Panc1 (cell line): ENCODE results near the gene DEFB129.

Experiments used
- POLR2AphosphoS5 ChIP-seq: IDR thresholded peaks from 2 replicates; pipeline ENCODE4 v1.6.1; 2012; ENCODE audit warnings: mild to moderate bottlenecking, low read depth, low read length, moderate library complexity
- REST ChIP-seq, 2 experiments: IDR thresholded peaks; 2 replicates each; pipeline ENCODE4 v1.6.1; 2011 to 2012; ENCODE audit warnings: low read depth in 2 of 2, control low read depth in 1 of 2, low read length in 1 of 2, mild to moderate bottlenecking in 1 of 2, moderate library complexity in 1 of 2; ENCODE audit not compliant: insufficient read depth in 1 of 2
- SIN3A ChIP-seq: IDR thresholded peaks from 2 replicates; pipeline ENCODE4 v1.6.1; 2012; ENCODE audit warnings: low read depth, mild to moderate bottlenecking, low read length, moderate library complexity, borderline replicate concordance; ENCODE audit not compliant: insufficient read depth
- TCF7L2 ChIP-seq: IDR thresholded peaks from 2 replicates; pipeline ENCODE4 v1.6.1; 2011; ENCODE audit warnings: mild to moderate bottlenecking, low read depth, low read length, inconsistent platforms
- TF ChIP-seq, protein P1 (sequence below): fragments of 450-650 bp; IDR thresholded peaks from 2 replicates; pipeline ENCODE4 v1.5.1; 2017; ENCODE audit warnings: mild to moderate bottlenecking

GRCh38 chr20:215796-216195 is 11.3 kb upstream of the DEFB129 start:
- TF ChIP-seq, protein P1, sequence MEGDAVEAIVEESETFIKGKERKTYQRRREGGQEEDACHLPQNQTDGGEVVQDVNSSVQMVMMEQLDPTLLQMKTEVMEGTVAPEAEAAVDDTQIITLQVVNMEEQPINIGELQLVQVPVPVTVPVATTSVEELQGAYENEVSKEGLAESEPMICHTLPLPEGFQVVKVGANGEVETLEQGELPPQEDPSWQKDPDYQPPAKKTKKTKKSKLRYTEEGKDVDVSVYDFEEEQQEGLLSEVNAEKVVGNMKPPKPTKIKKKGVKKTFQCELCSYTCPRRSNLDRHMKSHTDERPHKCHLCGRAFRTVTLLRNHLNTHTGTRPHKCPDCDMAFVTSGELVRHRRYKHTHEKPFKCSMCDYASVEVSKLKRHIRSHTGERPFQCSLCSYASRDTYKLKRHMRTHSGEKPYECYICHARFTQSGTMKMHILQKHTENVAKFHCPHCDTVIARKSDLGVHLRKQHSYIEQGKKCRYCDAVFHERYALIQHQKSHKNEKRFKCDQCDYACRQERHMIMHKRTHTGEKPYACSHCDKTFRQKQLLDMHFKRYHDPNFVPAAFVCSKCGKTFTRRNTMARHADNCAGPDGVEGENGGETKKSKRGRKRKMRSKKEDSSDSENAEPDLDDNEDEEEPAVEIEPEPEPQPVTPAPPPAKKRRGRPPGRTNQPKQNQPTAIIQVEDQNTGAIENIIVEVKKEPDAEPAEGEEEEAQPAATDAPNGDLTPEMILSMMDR = no peak
- TF ChIP-seq SIN3A = no peak
- no peak for TF ChIP-seq POLR2AphosphoS5
- no peak for TF ChIP-seq REST (IDR thresholded peaks at IDR 0.05; ENCODE audit: insufficient read depth in 1 of 2, low read depth in 2 of 2, low read length in 1 of 2)
- no peak for TF ChIP-seq TCF7L2
